SK-N-SH (cell line): Measurements from ENCODE around the gene CRTC3. TPM values are rescaled to one million over a fixed set of nuclear protein-coding genes. Genes with fewer than 3 reads are reported as not detected.

Source experiments
- CTCF ChIA-PET: fragments of 300-600, 350-600 bp; formaldehyde crosslinking; extraction: SDS; loops from one replicate; lab custom pipeline; 2021; lab: Yijun Ruan, JAX
- POLR2A ChIA-PET: fragments of 350-600 bp; sonication (Branson Sonifier 250); formaldehyde crosslinking; extraction: SDS; loops from one replicate; lab custom pipeline; 2020; ENCODE audit warnings: antibody characterized with exemption, inconsistent platforms; lab: Yijun Ruan, JAX
- DNase-seq: peaks from one replicate; pipeline ENCODE4 v3.0.0; 2012
- H2AFZ ChIP-seq: fragments of 200-600 bp; sonication (generic); 2 replicates; pipeline ENCODE4 v1.8.1; 2016; ENCODE audit warnings: antibody characterized with exemption, mild to moderate bottlenecking, low read depth
- H3F3A ChIP-seq: fragments of 200-600 bp; sonication (generic); replicated peaks from 2 replicates; pipeline ENCODE3; 2016; ENCODE audit warnings: antibody characterized with exemption, mild to moderate bottlenecking; ENCODE audit not compliant: insufficient read depth
- H3K27ac ChIP-seq, 2 experiments: fragments of 200-500 bp in 1 of 2; fragments of 200-600 bp in 1 of 2; sonication (Bioruptor generic) in 1 of 2; sonication (generic), shearing (Covaris generic) in 1 of 2; 2 replicates each; pipeline versions ENCODE4 v1.5.1 to v1.6.1; 2014 to 2016; ENCODE audit warnings: low read depth in 2 of 2, inconsistent platforms in 1 of 2, low read length in 1 of 2, mild to moderate bottlenecking in 1 of 2, mixed read lengths in 1 of 2
- H3K27me3 ChIP-seq: fragments of 200-600 bp; sonication (generic), shearing (Covaris generic); 2 replicates; pipeline ENCODE4 v1.6.1; 2016; ENCODE audit warnings: mixed run types; ENCODE audit not compliant: insufficient read depth
- H3K36me3 ChIP-seq, 2 experiments: fragments of 200-500 bp in 1 of 2; fragments of 200-600 bp in 1 of 2; sonication (Bioruptor generic) in 1 of 2; sonication (generic) in 1 of 2; replicated peaks in 1 of 2; 2 replicates each; pipeline versions ENCODE3 to v1.5.1; 2014 to 2016; ENCODE audit warnings: low read length in 1 of 2, mild to moderate bottlenecking in 1 of 2; ENCODE audit not compliant: insufficient read depth in 2 of 2, control insufficient read depth in 1 of 2
- H3K4me1 ChIP-seq, 2 experiments: fragments of 200-500 bp in 1 of 2; fragments of 200-600 bp in 1 of 2; sonication (Bioruptor generic) in 1 of 2; sonication (generic), shearing (Covaris generic) in 1 of 2; 2 replicates each; pipeline versions ENCODE4 v1.5.1 to v1.6.1; 2014 to 2016; ENCODE audit warnings: low read depth in 1 of 2, low read length in 1 of 2, mixed run types in 1 of 2; ENCODE audit not compliant: insufficient read depth in 2 of 2, control insufficient read depth in 1 of 2
- H3K4me2 ChIP-seq: fragments of 200-600 bp; sonication (generic), shearing (Covaris generic); 2 replicates; pipeline ENCODE4 v1.6.1; 2017; ENCODE audit warnings: mixed run types
- H3K4me3 ChIP-seq, 2 experiments: fragments of 200-500 bp in 1 of 2; fragments of 200-600 bp in 1 of 2; sonication (Bioruptor generic) in 1 of 2; sonication (generic), shearing (Covaris generic) in 1 of 2; 2 replicates each; pipeline versions ENCODE4 v1.5.1 to v1.8.1; 2014 to 2016; ENCODE audit warnings: low read depth in 2 of 2, inconsistent platforms in 1 of 2, low read length in 1 of 2, mild to moderate bottlenecking in 1 of 2, mixed read lengths in 1 of 2, moderate library complexity in 1 of 2
- H3K79me2 ChIP-seq: fragments of 200-600 bp; sonication (generic); 2 replicates; pipeline ENCODE4 v1.8.1; 2017; ENCODE audit warnings: mild to moderate bottlenecking; ENCODE audit not compliant: insufficient read depth
- H3K9ac ChIP-seq: fragments of 200-600 bp; sonication (generic); 2 replicates; pipeline ENCODE4 v1.6.1; 2017; ENCODE audit warnings: mixed run types
- H3K9me2 ChIP-seq: fragments of 200-600 bp; sonication (generic); 2 replicates; pipeline ENCODE4 v1.6.1; 2017; ENCODE audit warnings: mixed run types
- H3K9me3 ChIP-seq: fragments of 200-600 bp; sonication (generic); 2 replicates; pipeline ENCODE4 v1.6.1; 2017; ENCODE audit warnings: mixed run types, mild to moderate bottlenecking, moderate library complexity
- H4K20me1 ChIP-seq: fragments of 200-600 bp; sonication (generic); 2 replicates; pipeline ENCODE4 v1.6.1; 2017; ENCODE audit warnings: mild to moderate bottlenecking, mixed run types; ENCODE audit not compliant: insufficient read depth
- CTCF ChIP-seq: fragments of 200-600 bp; sonication (generic); IDR thresholded peaks from 2 replicates; pipeline ENCODE4 v1.6.1; 2017; ENCODE audit warnings: antibody characterized with exemption, mild to moderate bottlenecking, moderate library complexity
- MEF2A ChIP-seq: IDR thresholded peaks from 2 replicates; pipeline ENCODE4 v1.4.0; 2012; ENCODE audit warnings: low read depth, borderline replicate concordance
- MXI1 ChIP-seq: IDR thresholded peaks from 2 replicates; pipeline ENCODE4 v1.6.1; 2012; ENCODE audit warnings: mild to moderate bottlenecking, low read depth, low read length, improper control_type of control experiment
- PBX3 ChIP-seq: IDR thresholded peaks from 2 replicates; pipeline ENCODE4; 2012
- POLR2AphosphoS5 ChIP-seq: IDR thresholded peaks from 2 replicates; pipeline ENCODE4 v1.6.1; 2012; ENCODE audit warnings: low read depth, low read length
- RFX5 ChIP-seq: IDR thresholded peaks from 2 replicates; pipeline ENCODE4 v1.6.1; 2012; ENCODE audit warnings: mild to moderate bottlenecking, improper control_type of control experiment, low read length
- RXRA ChIP-seq: IDR thresholded peaks from 2 replicates; pipeline ENCODE4 v1.4.0; 2012; ENCODE audit warnings: low read depth, mild to moderate bottlenecking, borderline replicate concordance
- SIN3A ChIP-seq: IDR thresholded peaks from 2 replicates; pipeline ENCODE4 v1.6.1; 2012; ENCODE audit warnings: low read depth, mild to moderate bottlenecking, low read length, moderate library complexity, borderline replicate concordance
- USF2 ChIP-seq: fragments of 150-350 bp; IDR thresholded peaks from 2 replicates; pipeline ENCODE4 v1.6.1; 2017; ENCODE audit warnings: antibody characterized with exemption, low read length, low read depth, borderline replicate concordance
- ZBTB33 ChIP-seq: IDR thresholded peaks from 2 replicates; pipeline ENCODE4 v1.4.0; 2012; ENCODE audit warnings: low read depth, borderline replicate concordance
- WGBS: methylation state at CpG from one replicate; pipeline ENCODE4 v1.1.6; 2017; ENCODE audit warnings: low lambda C conversion rate; 5-methylcytosine and 5-hydroxymethylcytosine counted together
- polyA plus RNA-seq, 3 experiments: library from polyadenylated mRNA; depleted of rRNA; stranded (reverse); fragments of >200 nt; gene quantifications; 2 replicates each; pipeline ENCODE4 v1.2.3, GENCODE V29; 2012

Gene CRTC3
- polyA plus RNA-seq, 1 of the 3 experiments (the other 2 are of a cell fraction) = 16.7 TPM

GRCh38 chr15:90496791-90497190 is 32.9 kb upstream of the CRTC3 start:
- Histone ChIP-seq H3K9me3 (no peaks in the 10 kb centered on the region), H3K79me2 (no peaks in the 10 kb centered on the region), H4K20me1 (no peaks in the 10 kb centered on the region)
- no peak for TF ChIP-seq MEF2A
- no peak for TF ChIP-seq MXI1
- TF ChIP-seq SIN3A = no peak
- no peak for TF ChIP-seq RFX5
- no peak for TF ChIP-seq PBX3
- TF ChIP-seq, all 33 proteins: peak for 0
- H3K9me2 ChIP-seq = no peaks in the 10 kb centered on the region
- peaks cover 25% of the 10 kb centered on the region for H3F3A ChIP-seq
- no peak overlapping the region for H3K9ac ChIP-seq
- peaks cover 80 to 89% of the 10 kb centered on the region in 2 experiments for H3K36me3 ChIP-seq
- no peaks in the 10 kb centered on the region for H3K4me1 ChIP-seq
- H3K4me2 ChIP-seq = no peak overlapping the region
- 91% methylated on average over 3 of the region's 3 CpGs for WGBS
- H2AFZ ChIP-seq = no peak overlapping the region
- no peak for DNase-seq
- CTCF ChIA-PET = interaction anchor here (1.0 to 2.2 kb wide), 4 partner anchors 14 to 389 kb away, joined by 3 to 7 read pairs (median 4); no protein-coding TSS in a partner anchor
- H3K27me3 ChIP-seq = no peaks in the 10 kb centered on the region
- no peak overlapping the region for H3K4me3 ChIP-seq
- no peak overlapping the region for H3K27ac ChIP-seq
- POLR2A ChIA-PET = no interaction called here

- TF ChIP-seq USF2 (no peak), POLR2AphosphoS5 (no peak)
- ChIA-PET CTCF (interaction anchor here (1.0 to 1.6 kb wide), 3 partner anchors 15 to 389 kb away, joined by 3 to 4 read pairs (median 4); no protein-coding TSS in a partner anchor), POLR2A (interaction anchor here (0.6 kb wide), 1 partner anchor 109 kb away, joined by 3 read pairs; the partner anchor contains the start of gene IQGAP1)
- no peaks in the 10 kb centered on the region for H3K4me1 ChIP-seq
- no peaks in the 10 kb centered on the region for H4K20me1 ChIP-seq
- no peak overlapping the region for H3K27ac ChIP-seq
- H3K9me3 ChIP-seq = no peaks in the 10 kb centered on the region
- no peaks in the 10 kb centered on the region for H3K79me2 ChIP-seq
- peaks cover 81 to 89% of the 10 kb centered on the region in 2 experiments for H3K36me3 ChIP-seq
- H3K27me3 ChIP-seq = no peaks in the 10 kb centered on the region
- peaks cover 20% of the 10 kb centered on the region for H3F3A ChIP-seq
- H3K9me2 ChIP-seq = no peaks in the 10 kb centered on the region
- no peak overlapping the region for H3K9ac ChIP-seq
- H3K4me3 ChIP-seq = no peak overlapping the region
- no peak for DNase-seq
- WGBS = 85% methylated on average over 3 of the region's 3 CpGs
- H3K4me2 ChIP-seq = no peak overlapping the region
- no peak overlapping the region for H2AFZ ChIP-seq
Observed at GRCh38 chr15:90497376-90497775, 32.3 kb upstream of the CRTC3 start.

- ChIA-PET CTCF (interaction anchor here (1.0 to 1.6 kb wide), 3 partner anchors 16 to 388 kb away, joined by 3 to 4 read pairs (median 4); no protein-coding TSS in a partner anchor), POLR2A (interaction anchor here (0.6 kb wide), 1 partner anchor 110 kb away, joined by 3 read pairs; the partner anchor contains the start of gene IQGAP1)
- peaks cover 79 to 84% of the 10 kb centered on the region in 2 experiments for H3K36me3 ChIP-seq
- no peak overlapping the region for H3K27ac ChIP-seq
- no peak overlapping the region for H3K4me2 ChIP-seq
- no peaks in the 10 kb centered on the region for H3K4me1 ChIP-seq
- no peaks in the 10 kb centered on the region for H3K9me3 ChIP-seq
- no peak overlapping the region for H3K9ac ChIP-seq
- no peak overlapping the region for H3K4me3 ChIP-seq
- DNase-seq = no peak
- TF ChIP-seq MEF2A = no peak
- TF ChIP-seq RXRA = no peak
- TF ChIP-seq ZBTB33 = no peak
- no peak for TF ChIP-seq CTCF
- H4K20me1 ChIP-seq = no peaks in the 10 kb centered on the region
- no peak overlapping the region for H2AFZ ChIP-seq
- no peaks in the 10 kb centered on the region for H3K9me2 ChIP-seq
- H3K27me3 ChIP-seq = no peaks in the 10 kb centered on the region
- WGBS = 97% methylated on average over 6 of the region's 6 CpGs
- no peaks in the 10 kb centered on the region for H3K79me2 ChIP-seq
- H3F3A ChIP-seq = peaks cover 16% of the 10 kb centered on the region
Observed at GRCh38 chr15:90497912-90498311, 31.8 kb upstream of the CRTC3 start.
